Activated T-cell treated with anti-CD3 and anti-CD28 coated beads for 48 hours (primary cell): Measurements from ENCODE around the gene ZNF683.
"Not testable (repeated sequence)": the region's sequence is repeated elsewhere in the genome, so short reads cannot be mapped to it uniquely, and the experiment has no call there.

Source experiments
- DNase-seq: peaks from one replicate; pipeline ENCODE4 v3.0.0-alpha.2; 2020; ENCODE audit warnings: low read depth

ZNF683 gene

DNA sequence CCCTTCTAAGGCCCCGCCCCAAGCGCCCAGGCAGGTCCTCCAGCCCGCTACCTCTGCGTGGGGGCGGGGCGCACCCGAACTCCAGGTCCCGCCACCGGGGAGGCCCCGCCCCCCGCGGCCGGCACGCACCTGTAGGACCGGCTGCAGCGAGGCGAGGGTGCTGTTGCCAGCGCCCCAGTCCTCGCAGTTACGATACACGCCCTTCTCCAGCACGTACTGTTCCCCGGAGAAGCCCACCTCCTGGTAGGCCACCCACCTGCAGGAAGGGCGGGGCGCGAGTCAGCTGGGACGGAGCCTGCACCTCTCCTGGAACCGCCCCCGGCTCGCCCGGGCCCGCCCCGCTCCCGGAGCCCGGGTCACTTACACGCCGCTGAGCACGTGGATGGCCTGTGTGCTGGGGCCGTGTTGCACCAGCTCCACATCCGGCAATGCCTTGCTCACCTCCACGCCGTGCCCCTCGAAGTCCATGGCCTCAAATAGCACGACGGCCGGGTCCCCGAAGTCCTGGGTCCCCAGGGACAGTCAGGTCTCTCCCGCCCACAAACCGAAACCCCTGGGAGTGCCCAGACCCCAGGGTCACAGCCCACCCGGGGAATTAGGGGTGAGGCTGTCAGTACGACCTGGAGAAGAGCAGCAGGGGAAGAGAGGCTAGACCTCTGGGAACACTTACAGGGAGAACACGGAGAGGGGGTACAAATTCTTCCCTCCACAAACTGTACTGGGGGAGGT, 35.9 kb downstream of the ZNF683 start:
- DNase-seq = peak; percentile 82

DNA sequence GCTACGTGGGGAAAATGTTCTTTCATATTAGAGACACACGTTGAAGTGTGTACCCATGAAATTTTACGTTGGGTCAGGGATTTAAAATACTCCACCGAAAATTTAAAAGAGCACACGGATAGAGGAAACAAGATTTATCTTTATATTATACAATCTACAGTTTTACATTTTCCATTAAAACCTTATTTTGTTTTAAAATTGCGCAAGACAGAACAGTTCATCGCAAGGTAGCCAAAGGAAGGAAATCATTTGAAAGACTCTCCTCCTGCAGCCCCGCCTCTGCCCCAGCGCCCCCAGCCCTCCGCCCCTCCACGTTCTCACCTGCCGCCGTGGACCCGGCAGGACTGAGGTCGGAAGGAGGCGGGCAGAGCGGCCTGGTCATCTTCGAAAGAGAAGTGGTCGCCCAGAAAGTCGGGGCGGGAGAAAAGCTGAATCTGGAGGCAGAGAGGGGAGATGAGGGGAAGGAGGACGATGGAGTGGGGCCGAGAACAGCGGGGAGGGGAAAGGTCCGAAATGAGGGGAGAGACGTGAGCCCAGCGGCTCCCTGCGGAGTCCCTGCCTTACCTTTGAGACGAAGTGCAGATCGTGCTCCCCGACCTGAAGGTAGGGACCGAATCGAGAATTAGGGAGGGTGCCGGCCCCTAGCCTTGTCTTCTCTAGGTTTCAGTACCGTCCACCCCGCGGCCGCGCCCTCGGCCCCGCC, 36.6 kb downstream of the ZNF683 start:
- no peak for DNase-seq

DNA sequence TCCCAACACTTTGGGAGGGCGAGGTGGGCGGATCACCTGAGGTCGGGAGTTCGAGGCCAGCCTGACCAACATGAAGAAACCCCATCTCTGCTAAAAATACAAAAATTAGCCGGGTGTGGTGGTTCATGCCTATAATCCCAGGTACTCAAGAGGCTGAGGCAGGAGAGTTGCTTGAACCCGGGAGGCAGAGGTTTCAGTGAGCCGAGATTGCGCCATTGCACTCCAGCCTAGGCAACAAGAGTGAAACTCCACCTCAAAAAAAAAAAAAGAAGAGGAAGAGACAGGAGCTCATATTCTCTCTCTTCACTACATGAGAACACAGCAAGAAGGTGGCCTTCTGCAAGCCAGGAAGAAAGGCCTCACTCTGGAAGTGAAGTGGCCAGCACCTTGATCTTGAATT, 39.2 kb downstream of the ZNF683 start:
- DNase-seq = not testable (repeated sequence)

DNA sequence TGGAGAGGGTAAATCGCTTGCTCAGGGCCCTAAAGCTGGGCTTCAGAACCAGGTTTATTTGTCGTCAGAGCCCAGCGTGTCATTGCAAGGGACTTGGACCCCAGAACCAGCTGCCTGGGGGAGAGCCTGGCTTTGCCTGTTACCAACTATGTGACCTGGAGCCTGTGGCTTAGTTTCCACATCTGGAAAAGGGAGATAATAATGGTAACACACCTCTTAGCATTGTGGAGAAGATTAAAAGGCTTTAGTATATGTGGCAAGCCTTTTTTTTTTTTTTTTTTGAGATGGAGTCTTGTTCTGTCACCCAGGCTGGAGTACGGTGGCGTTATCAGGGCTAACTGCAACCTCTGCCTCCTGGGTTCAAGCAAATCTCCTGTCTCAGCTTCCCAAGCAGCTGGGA, 42.3 kb downstream of the ZNF683 start:
- DNase-seq = no peak

DNA sequence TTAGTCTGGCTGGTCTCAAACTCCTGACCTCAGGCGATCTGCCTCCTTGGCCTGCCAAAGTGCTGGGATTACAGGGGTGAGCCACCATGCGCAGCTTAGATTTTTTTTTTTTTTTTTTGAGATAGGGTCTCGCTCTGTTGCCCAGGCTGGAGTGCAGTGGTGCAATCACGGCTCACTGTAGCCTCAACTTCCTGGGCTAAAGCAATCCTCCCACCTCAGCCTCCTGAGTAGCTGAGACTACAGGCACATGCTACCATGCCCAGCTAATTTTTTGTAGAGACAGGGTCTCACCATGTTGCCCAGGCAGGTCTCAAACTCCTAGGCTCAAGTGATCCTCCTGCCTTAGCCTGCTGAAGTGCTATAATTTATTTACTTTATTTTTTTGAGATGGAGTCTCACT, 43.2 kb downstream of the ZNF683 start:
- not testable (repeated sequence) for DNase-seq

DNA sequence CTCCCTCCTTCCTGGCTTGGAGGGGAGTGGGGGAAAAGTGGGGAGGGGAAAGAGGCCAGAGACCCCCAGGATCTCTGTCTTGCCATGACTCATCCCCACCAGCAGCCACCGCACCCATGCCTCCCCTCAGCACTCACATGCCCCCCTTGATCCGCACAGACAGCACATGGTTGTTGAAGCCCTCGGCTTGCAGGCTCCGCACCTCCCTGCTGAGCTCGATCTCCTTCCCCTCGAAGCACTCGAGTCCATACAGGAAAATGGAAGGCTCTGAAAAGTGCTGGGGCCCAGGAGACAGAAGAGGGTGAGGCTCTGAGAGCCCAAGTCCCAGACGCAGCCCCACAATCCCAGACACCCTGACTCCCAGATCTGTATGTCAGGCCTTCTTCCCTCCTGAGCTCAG, 44.0 kb downstream of the ZNF683 start:
- no peak for DNase-seq

DNA sequence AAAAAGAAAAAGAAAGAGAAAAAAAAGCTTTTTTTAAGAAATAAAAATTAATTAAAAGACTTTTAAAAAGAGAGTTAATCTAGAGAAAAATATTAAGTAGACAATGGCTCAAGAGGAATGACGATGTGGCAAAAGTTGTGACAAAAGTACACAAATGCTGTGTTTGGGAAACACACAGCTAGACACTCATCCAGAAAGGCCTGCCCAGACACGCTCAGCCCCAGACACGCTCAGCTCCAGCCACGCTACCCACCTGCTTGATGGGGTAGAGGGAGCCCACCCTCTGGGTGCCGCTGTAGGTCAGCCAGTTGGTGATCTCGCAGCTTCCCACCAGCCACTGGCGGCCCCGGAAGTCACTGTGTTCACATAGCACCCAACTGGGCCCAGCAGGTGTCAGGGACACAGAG, 44.6 kb downstream of the ZNF683 start:
- DNase-seq = no peak

DNA sequence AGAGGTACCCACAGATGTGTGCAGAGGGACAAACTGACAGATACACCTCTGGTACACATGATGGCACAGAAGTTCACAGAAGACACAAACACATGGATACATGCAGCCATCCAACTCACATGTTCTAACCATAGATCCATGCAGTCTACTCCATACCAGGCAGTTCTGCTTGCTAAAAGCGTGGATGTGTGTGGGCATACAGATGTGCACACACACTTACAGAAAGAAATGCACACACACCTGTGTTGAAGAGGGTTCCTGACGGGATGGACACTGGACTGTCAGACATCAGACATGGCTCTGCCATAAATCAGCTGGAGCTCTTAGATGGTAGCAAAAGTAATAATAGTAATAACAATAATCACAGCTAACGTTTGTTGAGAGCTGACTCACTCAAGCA, 48.0 kb downstream of the ZNF683 start:
- DNase-seq = no peak

DNA sequence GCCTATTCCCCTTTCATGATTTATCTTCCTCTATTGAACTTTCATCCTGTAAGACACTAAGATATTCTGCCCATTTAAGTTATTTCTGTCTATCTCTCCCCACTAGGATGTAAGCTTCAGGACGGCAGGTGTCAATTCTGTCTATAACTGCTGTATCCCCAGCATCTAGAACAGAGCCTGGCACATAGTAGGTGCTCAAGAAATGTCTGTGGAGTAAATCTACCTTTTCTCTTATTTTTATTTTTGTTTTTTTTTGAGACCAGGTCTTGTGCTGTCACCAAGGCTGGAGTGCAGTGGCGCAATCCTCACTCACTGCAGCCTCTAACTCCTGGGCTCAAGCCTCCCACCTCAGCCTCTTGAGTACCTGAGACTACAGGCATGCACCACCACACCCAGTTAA, 49.2 kb downstream of the ZNF683 start:
- no peak for DNase-seq

DNA sequence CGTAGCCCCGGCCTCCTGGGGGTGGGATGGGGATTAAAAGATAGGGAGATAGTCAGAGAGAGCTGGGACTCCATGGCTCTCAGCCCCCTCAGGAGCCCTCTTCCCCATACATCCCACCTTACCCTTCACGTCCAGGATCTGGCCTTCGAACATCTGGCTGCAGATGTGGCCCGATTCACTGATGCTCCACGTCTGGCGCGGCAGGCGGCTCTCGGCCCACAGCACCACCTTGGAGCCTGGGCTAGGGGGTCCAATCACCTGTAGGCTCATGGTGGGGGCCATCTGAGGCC, 50.6 kb downstream of the ZNF683 start:
- no peak for DNase-seq

DNA sequence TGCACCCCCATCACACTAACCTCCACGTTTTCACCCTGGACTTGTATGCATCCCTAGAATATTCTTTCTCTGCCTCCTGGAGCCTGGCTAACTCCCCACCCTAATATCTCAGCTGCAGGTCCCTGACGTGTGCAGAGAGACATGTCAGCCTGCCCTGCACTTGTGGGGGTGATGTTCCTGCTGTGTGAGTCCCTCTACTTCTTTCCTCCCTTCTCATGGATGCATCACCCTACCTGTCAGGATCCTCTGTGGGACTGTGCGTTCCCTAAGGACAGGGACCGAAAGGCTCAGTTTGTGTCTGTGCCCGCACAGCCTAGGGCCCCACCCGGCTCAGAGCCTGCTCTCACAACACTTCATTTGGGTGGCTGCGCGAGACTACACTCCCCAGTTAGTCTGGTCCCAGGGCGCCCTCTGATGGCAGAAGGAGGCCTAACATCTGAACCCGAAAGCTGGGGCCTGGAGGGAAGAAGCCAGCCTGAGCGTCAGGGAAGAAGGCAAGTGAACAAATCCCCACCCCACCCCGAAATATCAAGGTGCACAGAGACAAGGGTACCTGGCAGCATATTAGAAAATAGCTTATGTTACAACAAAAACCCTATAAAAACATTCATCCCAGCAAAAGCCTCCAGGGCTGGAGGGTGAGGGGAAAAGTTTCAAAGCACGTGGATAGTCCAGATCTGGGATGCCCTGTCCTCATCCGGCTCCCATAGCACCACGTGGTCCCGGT, 51.1 kb downstream of the ZNF683 start:
- DNase-seq = peak; percentile 92

DNA sequence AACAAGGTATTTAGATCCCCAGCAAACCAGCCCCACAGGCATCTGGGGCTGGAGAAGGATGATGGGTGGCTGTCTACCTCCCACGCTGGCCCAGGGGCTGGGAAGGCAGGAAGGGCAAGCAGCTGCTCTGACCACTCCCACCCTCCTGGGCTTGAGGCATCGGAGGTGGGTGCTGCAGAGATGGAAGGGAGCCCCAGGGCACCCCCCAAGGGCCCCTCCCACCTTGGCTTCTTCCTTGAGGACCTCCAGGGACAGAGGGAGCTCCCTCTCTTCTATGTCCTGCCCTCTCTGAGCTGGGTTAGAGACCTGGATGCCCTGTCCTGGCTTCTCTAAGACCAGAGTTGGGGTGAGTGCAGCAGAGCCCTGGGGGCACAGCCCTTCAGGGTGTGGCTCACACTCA, 51.7 kb downstream of the ZNF683 start:
- peak; percentile 6 for DNase-seq

DNA sequence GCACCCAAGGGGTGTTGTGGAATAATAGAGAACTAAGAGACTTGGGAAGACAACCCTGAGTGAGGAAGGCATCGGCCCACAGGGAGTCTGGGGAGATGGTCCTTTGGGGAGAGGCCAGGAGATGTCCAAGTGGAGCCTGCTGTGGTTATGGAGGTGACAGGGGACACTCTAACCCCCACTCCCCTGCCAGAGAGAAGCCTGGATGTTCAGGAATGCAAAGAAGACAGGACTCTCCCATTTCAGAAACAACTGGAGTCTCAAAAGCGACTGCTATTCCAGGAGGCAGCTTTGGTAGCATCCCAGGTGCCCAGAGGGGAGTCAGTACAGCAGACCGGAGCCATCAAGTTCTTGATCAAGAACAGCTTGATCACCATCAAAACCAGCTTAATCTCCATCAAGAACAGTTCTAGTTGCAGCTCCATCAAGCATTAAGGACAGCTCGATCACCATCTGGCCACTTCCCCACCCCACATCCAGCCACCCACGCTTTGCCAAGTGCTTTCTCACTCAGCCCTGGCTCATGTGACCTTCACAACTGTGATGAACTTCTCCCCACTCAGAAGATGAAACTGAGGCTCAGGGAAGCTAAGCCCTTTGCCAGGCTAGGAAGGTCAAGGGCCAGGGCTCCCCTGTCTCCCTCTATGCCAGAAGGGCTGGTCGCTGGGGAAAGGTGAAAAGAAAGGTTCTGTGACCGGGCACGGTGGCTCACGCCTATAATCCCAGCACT, 54.0 kb downstream of the ZNF683 start:
- DNase-seq = peak; percentile 51

DNA sequence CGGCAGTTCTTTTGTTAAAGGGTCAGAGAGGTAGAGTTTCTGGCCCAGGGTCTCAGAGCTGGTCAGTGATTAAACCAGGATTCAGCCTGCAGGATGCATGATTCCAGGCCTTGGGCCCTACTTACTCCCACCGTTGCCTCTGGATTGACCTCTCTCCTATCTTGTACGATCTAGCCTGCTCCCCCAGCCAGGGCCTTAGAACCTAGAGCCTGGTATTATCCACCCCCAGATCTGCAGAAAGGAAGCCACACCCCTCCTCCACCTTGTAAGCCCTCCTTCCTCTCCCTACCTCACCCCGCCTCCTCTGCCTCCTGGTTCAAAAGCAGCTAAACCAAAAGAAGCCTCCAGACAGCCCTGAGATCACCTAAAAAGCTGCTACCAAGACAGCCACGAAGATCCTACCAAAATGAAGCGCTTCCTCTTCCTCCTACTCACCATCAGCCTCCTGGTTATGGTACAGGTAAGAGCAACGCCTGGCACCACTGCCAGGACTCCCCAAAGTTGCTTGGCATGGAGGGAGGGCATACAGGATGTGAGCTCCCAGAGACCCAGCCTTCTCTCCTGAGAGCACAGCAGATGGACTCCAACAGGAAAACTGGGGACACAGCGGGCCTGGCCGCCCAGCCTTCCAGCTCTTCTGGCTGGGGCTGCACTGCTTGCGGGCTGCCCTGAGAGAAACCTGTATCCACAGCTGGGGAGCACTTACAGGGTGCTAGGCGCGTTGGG, 54.8 kb downstream of the ZNF683 start, which contains the start of gene CD52:
TSS of gene CD52 (plus strand) at position 347 of the 726 bp plus-strand sequence. CDS start at position 407, 60 bp downstream.
- peak; percentile 45 for DNase-seq

DNA sequence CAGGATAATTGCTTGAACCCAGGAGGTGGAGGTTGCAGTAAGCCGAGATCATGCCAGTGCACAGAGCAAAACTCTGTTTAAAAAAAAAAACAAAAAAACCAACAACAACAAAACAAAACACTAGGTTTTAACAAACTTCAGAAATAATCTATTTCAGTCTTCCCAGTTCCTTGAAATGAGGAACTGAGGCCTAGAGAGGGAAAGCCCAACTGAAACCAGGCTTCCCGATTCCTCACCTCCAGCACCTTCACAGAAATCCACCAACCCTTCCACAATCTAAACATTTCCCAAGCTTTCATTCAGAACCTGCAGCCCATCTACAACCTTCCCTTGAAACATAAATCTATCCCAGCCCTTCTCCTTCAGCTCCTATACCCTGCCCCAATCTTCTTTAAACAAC, 55.4 kb downstream of the ZNF683 start:
- no peak for DNase-seq

DNA sequence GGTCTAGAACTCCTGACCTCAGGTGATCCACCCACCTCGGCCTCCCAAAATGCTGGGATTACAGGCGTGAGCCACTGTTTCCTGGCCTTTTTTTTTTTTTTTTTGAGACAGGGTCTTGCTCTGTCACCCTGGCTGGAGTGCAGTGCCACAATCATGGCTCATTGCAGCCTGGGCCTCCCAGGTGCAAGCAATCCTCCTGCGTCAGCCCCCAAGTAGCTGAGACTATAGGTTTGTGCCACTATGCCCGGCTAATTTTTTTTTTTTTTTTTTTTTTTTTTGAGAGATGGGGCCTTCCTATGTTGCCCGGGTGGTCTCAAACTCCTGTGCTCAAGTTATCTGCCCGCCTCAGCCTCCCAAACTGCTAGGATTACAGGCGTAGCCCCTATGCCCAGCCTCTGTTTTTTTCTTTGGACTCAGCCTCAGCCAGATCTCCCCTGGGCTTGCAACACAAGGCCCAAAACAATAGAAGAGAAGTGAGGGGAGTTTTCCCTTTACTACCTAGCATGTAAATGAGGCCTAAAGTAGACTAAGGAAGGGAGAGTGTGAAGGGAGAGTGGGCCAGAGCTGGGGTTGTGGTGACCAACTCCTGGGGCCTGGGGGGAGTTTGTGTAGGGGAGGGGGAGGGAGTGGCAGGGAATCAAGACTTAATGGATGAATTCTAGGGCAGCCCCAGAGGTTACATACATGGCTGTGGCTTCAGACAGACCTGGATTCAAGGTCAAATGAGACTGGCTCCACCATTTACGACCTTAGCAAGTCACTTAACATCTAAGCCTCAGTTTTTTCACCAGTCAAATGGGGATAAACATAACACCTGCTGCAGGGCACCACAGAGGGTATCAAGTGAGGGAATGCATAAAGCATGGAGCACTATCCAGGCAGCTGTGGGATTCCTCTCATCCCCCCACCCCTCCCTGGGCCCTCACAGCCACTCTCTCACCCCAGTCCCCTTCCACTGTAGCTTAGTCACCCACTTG, 56.4 kb downstream of the ZNF683 start:
- DNase-seq = no peak

DNA sequence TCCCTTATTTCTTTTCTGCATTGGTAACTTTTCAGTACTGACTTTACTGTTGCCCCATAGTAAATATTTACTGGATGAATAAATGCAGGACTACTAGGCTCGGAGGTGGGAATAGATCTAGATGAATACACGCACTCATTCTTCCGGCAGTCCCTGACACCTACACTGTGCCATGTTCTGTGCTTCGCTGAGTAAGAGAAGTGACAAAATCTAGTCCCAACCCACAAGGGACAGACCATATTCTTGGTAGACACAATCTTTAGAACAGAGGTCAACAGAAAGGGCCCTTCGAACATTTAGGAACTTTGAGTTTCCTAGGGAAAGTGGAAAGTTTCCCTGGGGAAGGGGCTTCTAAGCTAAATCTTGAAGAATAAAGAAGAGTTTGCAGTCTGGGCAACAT, 58.0 kb downstream of the ZNF683 start:
- no peak for DNase-seq
